ENCODE results near the gene SORBS1.

SORBS1 gene

GRCh38 chr10:95314192-95314918 is 246.8 kb downstream of the SORBS1 start:
- H3K27me3 ChIP-seq (ENCODE audit: insufficient read depth, low read depth), result no peaks in the 10 kb centered on the region
- no peak overlapping the region for H2AFZ ChIP-seq (ENCODE audit: low read depth)
- no peak overlapping the region for H3K27ac ChIP-seq
- no peak overlapping the region for H3K4me3 ChIP-seq (IDR thresholded peaks at IDR 0.05; ENCODE audit: insufficient read depth, low read depth, low read length)
- no peaks in the 10 kb centered on the region for H4K20me1 ChIP-seq (ENCODE audit: insufficient read depth)
- no peak for TF ChIP-seq CTCF (conservative IDR thresholded peaks at IDR 0.05; ENCODE audit: low read depth, low read length)
- H3K4me1 ChIP-seq (ENCODE audit: low read depth, poor library complexity, severe bottlenecking), result peaks cover 9% of the 10 kb centered on the region
- H3K79me2 ChIP-seq (ENCODE audit: insufficient read depth, low read depth), result no peaks in the 10 kb centered on the region
- H3K4me2 ChIP-seq, result no peak overlapping the region
- H3K9ac ChIP-seq, result no peak overlapping the region
- no peaks in the 10 kb centered on the region for H3K36me3 ChIP-seq (ENCODE audit: insufficient read depth)

GRCh38 chr10:95312986-95313495 is 248.1 kb downstream of the SORBS1 start:
- peaks cover 13% of the 10 kb centered on the region for H3K4me1 ChIP-seq (ENCODE audit: low read depth, poor library complexity, severe bottlenecking)
- no peaks in the 10 kb centered on the region for H3K27me3 ChIP-seq (ENCODE audit: insufficient read depth, low read depth)
- no peaks in the 10 kb centered on the region for H4K20me1 ChIP-seq (ENCODE audit: insufficient read depth)
- no peak overlapping the region for H3K4me3 ChIP-seq (IDR thresholded peaks at IDR 0.05; ENCODE audit: insufficient read depth, low read depth, low read length)
- H3K4me2 ChIP-seq, result no peak overlapping the region
- no peak overlapping the region for H2AFZ ChIP-seq (ENCODE audit: low read depth)
- no peaks in the 10 kb centered on the region for H3K79me2 ChIP-seq (ENCODE audit: insufficient read depth, low read depth)
- TF ChIP-seq CTCF (conservative IDR thresholded peaks at IDR 0.05; ENCODE audit: low read depth, low read length), result no peak
- no peak overlapping the region for H3K9ac ChIP-seq
- no peaks in the 10 kb centered on the region for H3K36me3 ChIP-seq (ENCODE audit: insufficient read depth)
- no peak overlapping the region for H3K27ac ChIP-seq

- Histone ChIP-seq H4K20me1 (ENCODE audit: insufficient read depth) (no peaks in the 10 kb centered on the region), H3K4me3 (IDR thresholded peaks at IDR 0.05; ENCODE audit: insufficient read depth, low read depth, low read length) (no peak overlapping the region), H3K27ac (no peak overlapping the region), H3K79me2 (ENCODE audit: insufficient read depth, low read depth) (no peaks in the 10 kb centered on the region), H2AFZ (ENCODE audit: low read depth) (no peak overlapping the region), H3K9ac (no peak overlapping the region), H3K4me2 (no peak overlapping the region), H3K36me3 (ENCODE audit: insufficient read depth) (no peaks in the 10 kb centered on the region), H3K27me3 (ENCODE audit: insufficient read depth, low read depth) (no peaks in the 10 kb centered on the region), H3K4me1 (ENCODE audit: low read depth, poor library complexity, severe bottlenecking) (peaks cover 13% of the 10 kb centered on the region)
- no peak for TF ChIP-seq CTCF (conservative IDR thresholded peaks at IDR 0.05; ENCODE audit: low read depth, low read length)
Observed at GRCh38 chr10:95312257-95312656, 248.9 kb downstream of the SORBS1 start.

- Histone ChIP-seq H3K4me2 (no peak overlapping the region), H3K36me3 (ENCODE audit: insufficient read depth) (no peaks in the 10 kb centered on the region), H2AFZ (ENCODE audit: low read depth) (no peak overlapping the region), H3K4me1 (ENCODE audit: low read depth, poor library complexity, severe bottlenecking) (peaks cover 13% of the 10 kb centered on the region), H3K9ac (no peak overlapping the region), H4K20me1 (ENCODE audit: insufficient read depth) (no peaks in the 10 kb centered on the region), H3K4me3 (IDR thresholded peaks at IDR 0.05; ENCODE audit: insufficient read depth, low read depth, low read length) (no peak overlapping the region), H3K27me3 (ENCODE audit: insufficient read depth, low read depth) (no peaks in the 10 kb centered on the region), H3K79me2 (ENCODE audit: insufficient read depth, low read depth) (no peaks in the 10 kb centered on the region), H3K27ac (no peak overlapping the region)
- no peak for TF ChIP-seq CTCF (conservative IDR thresholded peaks at IDR 0.05; ENCODE audit: low read depth, low read length)
Observed at GRCh38 chr10:95309958-95310357, 251.2 kb downstream of the SORBS1 start.

All from KMS-11 (cell line).